RWPE2 (cell line): ENCODE results near the gene MYG1.
A peak's percentile ranks its signal among the peaks of the same experiment; 100 is the strongest.

Experiments used
- ATAC-seq: fragments of 200-7000 bp; cut with Tn5 transposase; 3 replicates; pipeline ENCODE4 v1.9.1; 2021; ENCODE audit warnings: low read depth
- DNase-seq: peaks from one replicate; pipeline ENCODE4 v3.0.0-alpha.2; 2020; ENCODE audit warnings: low spot score
- H3K27ac ChIP-seq: fragments of 450-650 bp; 2 replicates; pipeline ENCODE4 v1.5.1; 2017; ENCODE audit warnings: mild to moderate bottlenecking; ENCODE audit not compliant: poor library complexity, severe bottlenecking
- H3K27me3 ChIP-seq: fragments of 250-450 bp; sonication (Bioruptor Pico); 2 replicates; pipeline ENCODE4 v1.5.1; 2021; ENCODE audit warnings: mild to moderate bottlenecking, moderate library complexity; ENCODE audit not compliant: insufficient read depth, poor library complexity, severe bottlenecking
- H3K36me3 ChIP-seq: fragments of 250-450 bp; sonication (Bioruptor Pico); 2 replicates; pipeline ENCODE4 v1.5.1; 2020; ENCODE audit warnings: low read depth, mild to moderate bottlenecking, moderate library complexity
- H3K4me1 ChIP-seq: fragments of 250-450 bp; sonication (Bioruptor Pico); 2 replicates; pipeline ENCODE4 v1.5.1; 2021; ENCODE audit warnings: mild to moderate bottlenecking, moderate library complexity; ENCODE audit not compliant: insufficient read depth, poor library complexity, severe bottlenecking
- H3K4me3 ChIP-seq: fragments of 250-450 bp; sonication (Bioruptor Pico); 2 replicates; pipeline ENCODE4 v1.5.1; 2021; ENCODE audit warnings: mild to moderate bottlenecking, moderate library complexity; ENCODE audit not compliant: severe bottlenecking
- H3K9me3 ChIP-seq: fragments of 250-450 bp; sonication (Bioruptor Pico); 2 replicates; pipeline ENCODE4 v1.5.1; 2021; ENCODE audit warnings: mild to moderate bottlenecking, moderate library complexity; ENCODE audit not compliant: severe bottlenecking
- TF ChIP-seq, protein P1 (sequence below): fragments of 450-650 bp; IDR thresholded peaks from one replicate; pipeline ENCODE4 v1.5.1; 2017; ENCODE audit warnings: mild to moderate bottlenecking, moderate library complexity; ENCODE audit not compliant: poor library complexity, severe bottlenecking

The MYG1 gene

DNA sequence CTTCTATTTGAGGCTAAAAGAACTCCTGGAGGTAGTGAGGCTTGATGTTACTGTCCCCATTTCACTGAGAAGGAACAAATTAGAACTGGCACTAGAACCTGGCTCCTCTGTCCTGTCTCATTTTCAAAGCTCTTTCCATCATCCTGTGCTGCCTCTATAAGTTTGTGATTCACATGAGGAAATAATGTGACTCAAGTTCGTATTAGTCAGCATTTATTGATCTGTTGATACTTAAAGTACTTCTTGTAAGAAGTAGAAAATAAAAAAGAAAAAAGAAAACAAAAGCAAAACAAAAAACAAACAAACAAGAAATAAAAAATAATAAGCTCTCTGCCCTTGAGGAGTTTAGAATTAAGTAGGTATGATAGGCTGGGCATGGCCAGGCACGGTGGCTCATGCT, 33.7 kb upstream of the MYG1 start:
- TF ChIP-seq, protein P1, sequence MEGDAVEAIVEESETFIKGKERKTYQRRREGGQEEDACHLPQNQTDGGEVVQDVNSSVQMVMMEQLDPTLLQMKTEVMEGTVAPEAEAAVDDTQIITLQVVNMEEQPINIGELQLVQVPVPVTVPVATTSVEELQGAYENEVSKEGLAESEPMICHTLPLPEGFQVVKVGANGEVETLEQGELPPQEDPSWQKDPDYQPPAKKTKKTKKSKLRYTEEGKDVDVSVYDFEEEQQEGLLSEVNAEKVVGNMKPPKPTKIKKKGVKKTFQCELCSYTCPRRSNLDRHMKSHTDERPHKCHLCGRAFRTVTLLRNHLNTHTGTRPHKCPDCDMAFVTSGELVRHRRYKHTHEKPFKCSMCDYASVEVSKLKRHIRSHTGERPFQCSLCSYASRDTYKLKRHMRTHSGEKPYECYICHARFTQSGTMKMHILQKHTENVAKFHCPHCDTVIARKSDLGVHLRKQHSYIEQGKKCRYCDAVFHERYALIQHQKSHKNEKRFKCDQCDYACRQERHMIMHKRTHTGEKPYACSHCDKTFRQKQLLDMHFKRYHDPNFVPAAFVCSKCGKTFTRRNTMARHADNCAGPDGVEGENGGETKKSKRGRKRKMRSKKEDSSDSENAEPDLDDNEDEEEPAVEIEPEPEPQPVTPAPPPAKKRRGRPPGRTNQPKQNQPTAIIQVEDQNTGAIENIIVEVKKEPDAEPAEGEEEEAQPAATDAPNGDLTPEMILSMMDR = no peak
- no peaks in the 10 kb centered on the region for H3K4me1 ChIP-seq
- no peaks in the 10 kb centered on the region for H3K27me3 ChIP-seq
- H3K9me3 ChIP-seq = no peaks in the 10 kb centered on the region
- peaks cover 20% of the 10 kb centered on the region for H3K36me3 ChIP-seq
- ATAC-seq (no peak), DNase-seq (no peak)
- H3K27ac ChIP-seq = no peak overlapping the region
- H3K4me3 ChIP-seq = no peak overlapping the region

DNA sequence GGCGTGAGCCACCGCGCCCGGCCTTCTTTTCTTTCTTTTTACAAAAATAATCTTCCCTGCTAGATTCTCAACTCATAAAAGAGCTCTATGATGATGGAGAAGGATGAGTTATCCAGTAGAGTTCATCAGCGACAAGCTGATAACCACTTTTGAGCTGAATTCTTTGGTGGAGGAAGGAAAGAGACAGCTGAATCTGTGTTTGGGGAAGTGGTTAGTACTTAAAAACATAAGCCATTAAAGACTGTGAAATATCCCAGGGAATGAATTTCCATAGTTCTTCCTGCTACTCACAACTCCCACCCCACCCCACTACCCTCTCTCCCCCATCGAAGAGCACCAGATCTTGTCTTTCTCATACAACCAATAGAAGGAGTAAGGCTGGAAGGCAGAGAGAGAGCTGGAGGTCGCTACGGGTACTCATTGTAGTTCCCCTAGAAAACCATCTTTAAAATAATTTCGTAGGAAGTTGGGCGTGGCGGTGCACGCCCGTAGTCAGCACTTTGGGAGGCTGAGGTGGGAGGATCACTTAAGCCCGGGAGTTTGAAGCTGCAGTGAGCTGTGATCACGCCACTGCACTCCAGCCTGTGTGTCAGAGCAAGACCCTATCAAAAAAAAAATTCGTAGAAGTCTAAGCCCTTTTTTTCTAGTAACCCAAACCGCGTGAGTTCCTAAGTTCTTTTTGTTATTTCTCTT, 32.0 kb upstream of the MYG1 start:
- Histone ChIP-seq H3K36me3 (peaks cover 32% of the 10 kb centered on the region), H3K4me1 (no peaks in the 10 kb centered on the region), H3K9me3 (no peaks in the 10 kb centered on the region), H3K27me3 (no peaks in the 10 kb centered on the region), H3K4me3 (peak overlapping the region; percentile 63), H3K27ac (no peak overlapping the region)
- TF ChIP-seq, protein P1 = no peak
- ATAC-seq (no peak), DNase-seq (no peak)

DNA sequence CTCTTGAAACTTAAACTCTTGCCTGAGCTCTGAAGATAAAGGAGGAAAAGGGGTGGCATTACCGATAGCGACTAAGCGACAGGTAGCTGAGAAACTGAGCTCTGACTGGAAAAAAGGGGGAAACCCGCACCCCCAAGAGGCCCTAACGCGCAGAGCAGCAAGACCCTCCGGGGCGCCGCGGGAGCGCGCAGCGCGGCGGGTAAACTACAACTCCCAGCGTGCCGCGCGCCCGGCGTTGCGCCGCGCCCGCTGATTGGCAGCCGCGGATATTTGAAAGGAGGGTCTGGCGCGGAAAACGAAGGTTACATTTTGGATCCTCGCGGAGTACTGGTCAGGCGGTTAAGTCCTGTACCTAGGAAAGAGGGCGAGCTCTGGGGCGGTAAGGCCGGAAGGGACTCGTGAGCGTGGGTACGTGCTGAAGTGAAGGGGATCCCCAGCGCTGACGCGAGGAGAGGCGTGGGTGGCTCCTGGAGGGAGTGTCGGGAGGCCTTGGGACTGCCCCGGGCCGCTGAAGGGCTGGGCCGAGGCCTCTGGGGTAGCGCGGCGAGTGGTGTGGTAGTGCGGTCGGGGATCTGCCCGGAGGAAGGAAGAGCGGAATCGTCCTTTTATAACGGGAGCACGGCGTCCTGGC, 31.4 kb upstream of the MYG1 start, which contains the start of gene ESPL1:
Gene ESPL1 (plus strand): TSS at position 301 of the 631 bp plus-strand sequence. CDS start 468 bp downstream, outside the sequence.
- peak within 1 kb of the TSS; percentile 15 for H3K27ac ChIP-seq
- no peaks in the 10 kb centered on the region for H3K27me3 ChIP-seq
- TF ChIP-seq, protein P1 = peak; percentile 49
- H3K9me3 ChIP-seq = no peaks in the 10 kb centered on the region
- peak; percentile 95 for ATAC-seq
- peak within 1 kb of the TSS; percentile 63 for H3K4me3 ChIP-seq
- H3K4me1 ChIP-seq = no peaks in the 10 kb centered on the region
- peaks cover 32% of the 10 kb centered on the region for H3K36me3 ChIP-seq
- no peak for DNase-seq

DNA sequence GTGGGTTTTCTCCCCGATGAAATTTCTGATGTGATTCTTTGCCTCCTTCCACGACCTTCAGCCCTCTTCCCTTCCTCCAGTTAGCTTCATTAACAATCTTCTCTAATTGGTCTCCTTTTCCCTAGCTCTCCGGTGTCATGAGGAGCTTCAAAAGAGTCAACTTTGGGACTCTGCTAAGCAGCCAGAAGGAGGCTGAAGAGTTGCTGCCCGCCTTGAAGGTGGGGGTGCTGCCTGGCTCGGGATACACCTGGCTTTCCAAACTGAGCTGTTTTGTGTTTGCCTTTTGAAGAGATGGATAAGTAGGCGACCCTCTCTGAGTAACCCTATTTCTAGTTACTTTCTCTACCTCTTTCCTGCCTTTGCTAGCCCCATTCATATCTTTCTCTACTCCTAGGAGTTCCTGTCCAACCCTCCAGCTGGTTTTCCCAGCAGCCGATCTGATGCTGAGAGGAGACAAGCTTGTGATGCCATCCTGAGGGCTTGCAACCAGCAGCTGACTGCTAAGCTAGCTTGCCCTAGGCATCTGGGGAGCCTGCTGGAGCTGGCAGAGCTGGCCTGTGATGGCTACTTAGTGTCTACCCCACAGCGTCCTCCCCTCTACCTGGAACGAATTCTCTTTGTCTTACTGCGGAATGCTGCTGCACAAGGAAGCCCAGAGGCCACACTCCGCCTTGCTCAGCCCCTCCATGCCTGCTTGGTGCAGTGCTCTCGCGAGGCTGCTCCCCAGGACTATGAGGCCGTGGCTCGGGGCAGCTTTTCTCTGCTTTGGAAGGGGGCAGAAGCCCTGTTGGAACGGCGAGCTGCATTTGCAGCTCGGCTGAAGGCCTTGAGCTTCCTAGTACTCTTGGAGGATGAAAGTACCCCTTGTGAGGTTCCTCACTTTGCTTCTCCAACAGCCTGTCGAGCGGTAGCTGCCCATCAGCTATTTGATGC, 30.6 kb upstream of the MYG1 start:
- Histone ChIP-seq H3K4me1 (no peaks in the 10 kb centered on the region), H3K27ac (peak overlapping the region; percentile 15), H3K27me3 (no peaks in the 10 kb centered on the region), H3K9me3 (no peaks in the 10 kb centered on the region), H3K4me3 (peak overlapping the region; percentile 63), H3K36me3 (peaks cover 33% of the 10 kb centered on the region)
- TF ChIP-seq, protein P1 = no peak
- ATAC-seq = peak; percentile 31; the same call in 2 of the 3 replicates
- no peak for DNase-seq
